Osteoblast (primary cell): ENCODE measurements around the gene LGALS14. TPM values are rescaled to one million over a fixed set of nuclear protein-coding genes. Genes with fewer than 3 reads are reported as not detected.

ENCODE experiments used
- DNase-seq: peaks from one replicate; pipeline ENCODE4 v3.0.0; 2011; ENCODE audit warnings: low spot score, mixed read lengths; ENCODE audit not compliant: insufficient read length; ENCODE audit errors: missing footprints
- H2AFZ ChIP-seq: 2 replicates; pipeline ENCODE4 v1.6.0; 2011; ENCODE audit warnings: mild to moderate bottlenecking, low read length
- H3K27ac ChIP-seq: 2 replicates; pipeline ENCODE4 v1.5.1; 2011; ENCODE audit warnings: mild to moderate bottlenecking, low read depth, low read length, moderate library complexity
- H3K27me3 ChIP-seq: 2 replicates; pipeline ENCODE4 v1.6.0; 2012; ENCODE audit warnings: mild to moderate bottlenecking, control low read depth, inconsistent platforms, low read length, moderate library complexity; ENCODE audit not compliant: insufficient read depth
- H3K36me3 ChIP-seq: 2 replicates; pipeline ENCODE4 v1.5.1; 2011; ENCODE audit warnings: mild to moderate bottlenecking, low read length, control low read depth, moderate library complexity; ENCODE audit not compliant: insufficient read depth
- H3K4me1 ChIP-seq: 2 replicates; pipeline ENCODE4 v1.5.1; 2011; ENCODE audit warnings: mild to moderate bottlenecking, low read length, control low read depth, moderate library complexity; ENCODE audit not compliant: insufficient read depth
- H3K4me2 ChIP-seq: 2 replicates; pipeline ENCODE4 v1.6.0; 2011; ENCODE audit warnings: mild to moderate bottlenecking, low read length; ENCODE audit not compliant: insufficient read depth
- H3K4me3 ChIP-seq: fragments of 200-600 bp; sonication (generic); 3 replicates; pipeline ENCODE4 v1.5.1; 2012; ENCODE audit warnings: mild to moderate bottlenecking, low read length, inconsistent platforms; ENCODE audit not compliant: insufficient read depth
- H3K79me2 ChIP-seq: 2 replicates; pipeline ENCODE4 v1.6.0; 2012; ENCODE audit warnings: mild to moderate bottlenecking, low read length, control low read depth, inconsistent platforms; ENCODE audit not compliant: insufficient read depth
- H3K9me3 ChIP-seq: 2 replicates; pipeline ENCODE4 v1.5.1; 2011; ENCODE audit warnings: low read depth, low read length, control low read depth
- H4K20me1 ChIP-seq: 2 replicates; pipeline ENCODE4 v1.6.0; 2012; ENCODE audit warnings: mild to moderate bottlenecking, low read length, control low read depth; ENCODE audit not compliant: insufficient read depth
- CTCF ChIP-seq: IDR thresholded peaks from 2 replicates; pipeline ENCODE4 v1.5.1; 2011; ENCODE audit warnings: mild to moderate bottlenecking, low read depth, low read length, moderate library complexity; ENCODE audit errors: extremely low read depth
- total RNA-seq: library from RNA; depleted of rRNA; stranded (reverse); fragments of >200 nt; gene quantifications from 2 replicates; pipeline ENCODE4 v1.2.3, GENCODE V29; 2012

Gene LGALS14
- total RNA-seq, 1 donor, result not detected

DNA sequence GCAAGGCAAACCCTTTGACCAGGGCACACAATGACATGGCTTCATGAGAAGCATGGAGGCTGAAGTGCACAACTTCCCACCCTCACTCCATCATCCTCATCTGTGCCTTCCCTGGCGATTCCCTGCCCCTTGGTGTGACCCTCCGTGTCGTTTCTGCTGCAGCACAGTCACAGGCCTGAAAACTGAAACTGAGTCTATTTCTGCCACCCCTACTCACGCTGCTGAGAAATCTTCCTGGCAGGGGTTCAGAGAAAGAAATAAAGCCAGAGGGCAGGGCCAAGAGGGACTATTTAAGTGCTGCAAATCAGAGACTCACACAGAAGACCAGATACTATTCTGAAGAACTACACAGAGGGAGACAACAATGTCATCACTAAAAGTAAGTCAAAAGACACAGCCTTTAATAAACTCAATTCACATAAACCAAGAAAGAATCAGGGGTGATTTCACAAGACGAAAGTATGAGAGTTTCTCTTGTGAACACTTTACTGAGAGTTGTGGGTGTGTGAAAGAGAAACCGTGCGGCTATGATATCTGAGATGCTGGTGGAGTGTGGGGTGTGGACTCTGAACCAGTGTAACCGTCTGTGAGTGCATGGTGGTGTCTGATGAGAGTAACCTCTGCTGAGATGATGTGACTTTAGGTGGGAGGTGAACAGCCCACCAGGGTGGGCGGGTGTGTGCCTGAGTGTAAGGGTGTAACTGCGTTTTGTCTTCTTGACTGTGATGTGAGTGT, 25.1 kb upstream of the LGALS14 start:
- Histone ChIP-seq H3K4me2 (peak overlapping the region; percentile 10), H4K20me1 (no peaks in the 10 kb centered on the region), H3K9me3 (no peaks in the 10 kb centered on the region), H3K79me2 (no peaks in the 10 kb centered on the region), H2AFZ (no peak overlapping the region), H3K27me3 (no peaks in the 10 kb centered on the region), H3K4me3 (no peak overlapping the region), H3K27ac (no peak overlapping the region), H3K4me1 (no peaks in the 10 kb centered on the region), H3K36me3 (no peaks in the 10 kb centered on the region)
- DNase-seq, result no peak
- no peak for TF ChIP-seq CTCF

DNA sequence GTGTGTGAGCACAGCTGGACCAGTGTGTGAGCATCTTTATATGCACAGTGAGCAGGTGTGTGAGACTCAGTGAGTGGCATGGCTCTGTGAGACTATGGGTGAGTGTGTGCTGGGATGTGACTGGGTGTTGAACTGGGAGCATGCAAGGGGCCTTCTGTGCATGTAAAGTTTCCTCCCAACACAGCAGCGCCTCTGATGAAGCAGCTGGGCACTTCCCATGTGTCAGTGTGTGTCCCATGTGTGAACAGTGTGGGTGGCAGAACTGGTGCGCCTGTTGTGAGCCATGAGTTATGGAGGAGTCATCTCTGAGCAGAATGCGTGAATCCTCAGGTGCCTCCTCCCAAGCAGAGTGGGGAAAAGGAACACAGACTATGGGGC, 24.5 kb upstream of the LGALS14 start:
- Histone ChIP-seq H3K4me1 (no peaks in the 10 kb centered on the region), H2AFZ (no peak overlapping the region), H3K9me3 (no peaks in the 10 kb centered on the region), H3K4me2 (no peak overlapping the region), H3K27ac (no peak overlapping the region), H3K27me3 (no peaks in the 10 kb centered on the region), H3K79me2 (no peaks in the 10 kb centered on the region), H3K4me3 (no peak overlapping the region), H4K20me1 (no peaks in the 10 kb centered on the region), H3K36me3 (no peaks in the 10 kb centered on the region)
- no peak for DNase-seq
- no peak for TF ChIP-seq CTCF

- Histone ChIP-seq H3K4me1 (no peaks in the 10 kb centered on the region), H3K9me3 (no peaks in the 10 kb centered on the region), H2AFZ (no peak overlapping the region), H3K79me2 (no peaks in the 10 kb centered on the region), H3K4me3 (no peak overlapping the region), H3K27ac (no peak overlapping the region), H3K36me3 (no peaks in the 10 kb centered on the region), H3K27me3 (no peaks in the 10 kb centered on the region), H4K20me1 (no peaks in the 10 kb centered on the region), H3K4me2 (no peak overlapping the region)
- DNase-seq, result no peak
- no peak for TF ChIP-seq CTCF
Observed at GRCh38 chr19:39680593-39680992, 23.7 kb upstream of the LGALS14 start.

- H3K4me1 ChIP-seq, result no peaks in the 10 kb centered on the region
- H4K20me1 ChIP-seq, result no peaks in the 10 kb centered on the region
- no peaks in the 10 kb centered on the region for H3K79me2 ChIP-seq
- H2AFZ ChIP-seq, result no peak overlapping the region
- no peak for TF ChIP-seq CTCF
- no peak overlapping the region for H3K4me2 ChIP-seq
- H3K27me3 ChIP-seq, result no peaks in the 10 kb centered on the region
- no peaks in the 10 kb centered on the region for H3K36me3 ChIP-seq
- no peak for DNase-seq
- H3K4me3 ChIP-seq, result no peak overlapping the region
- no peak overlapping the region for H3K27ac ChIP-seq
- no peaks in the 10 kb centered on the region for H3K9me3 ChIP-seq
Observed at GRCh38 chr19:39681416-39681815, 22.9 kb upstream of the LGALS14 start.
